Activated CD4-positive, alpha-beta memory T cell treated with anti-CD3 and anti-CD28 coated beads for 36 hours (primary cell): ENCODE results near the gene ALX4. TPM values are rescaled to one million over a fixed set of nuclear protein-coding genes. Genes with fewer than 3 reads are reported as not detected.

ENCODE experiments used
- CTCF ChIA-PET: fragments of 350-600 bp; sonication (Branson Sonifier 250); formaldehyde crosslinking; loops from one replicate; lab custom pipeline; 2021; ENCODE audit warnings: antibody characterized with exemption, inconsistent platforms; lab: Charles Lee
- POLR2A ChIA-PET: fragments of 350-600 bp; sonication (Branson Sonifier 250); formaldehyde crosslinking; loops from one replicate; lab custom pipeline; 2021; ENCODE audit warnings: antibody characterized with exemption; lab: Charles Lee
- DNase-seq: peaks from one replicate; pipeline ENCODE4 v3.0.0-alpha.2; 2020
- H3K27ac Mint-ChIP-seq: one replicate; pipeline ENCODE4 v1.8.0; 2021; ENCODE audit warnings: mixed read lengths
- H3K27me3 Mint-ChIP-seq: one replicate; pipeline ENCODE4 v1.8.0; 2021; ENCODE audit warnings: mixed read lengths
- H3K36me3 Mint-ChIP-seq: one replicate; pipeline ENCODE4 v1.8.0; 2021; ENCODE audit warnings: mixed read lengths
- H3K4me1 Mint-ChIP-seq: one replicate; pipeline ENCODE4 v1.8.0; 2021; ENCODE audit warnings: low read depth, mixed read lengths
- H3K4me3 Mint-ChIP-seq: one replicate; pipeline ENCODE4 v1.8.0; 2021; ENCODE audit warnings: mild to moderate bottlenecking, mixed read lengths
- H3K9me3 Mint-ChIP-seq: one replicate; pipeline ENCODE4 v1.8.0; 2021; ENCODE audit warnings: mixed read lengths
- intact Hi-C: fragments of 100-400 bp; cut with micrococcal nuclease; formaldehyde crosslinking; loops from one replicate; pipeline ENCODE4 v1.15.1; 2023
- total RNA-seq, 2 experiments: library from RNA; stranded (reverse); gene quantifications; one replicate each; pipeline ENCODE4 v1.2.3, GENCODE V29; 2021

ALX4 gene
- total RNA-seq, 2 experiments from 2014 or later = not detected

GRCh38 chr11:44267750-44268613 is 42.0 kb downstream of the ALX4 start:
- POLR2A ChIA-PET = no interaction called here
- Mint-ChIP-seq H3K9me3 (no peaks in the 10 kb centered on the region), H3K4me1 (no peaks in the 10 kb centered on the region), H3K4me3 (no peak overlapping the region), H3K36me3 (no peaks in the 10 kb centered on the region), H3K27ac (no peak overlapping the region), H3K27me3 (no peaks in the 10 kb centered on the region)
- DNase-seq = no peak
- intact Hi-C loops = no loop called here
- CTCF ChIA-PET = interaction anchor here (1.7 kb wide), 1 partner anchor 289 kb away, joined by 4 read pairs; no protein-coding TSS in a partner anchor

- CTCF ChIA-PET = interaction anchor here (0.7 to 1.7 kb wide), 3 partner anchors 252 to 669 kb away, joined by 3 to 4 read pairs (median 3); no protein-coding TSS in a partner anchor
- Mint-ChIP-seq H3K27ac (no peak overlapping the region), H3K9me3 (no peaks in the 10 kb centered on the region), H3K4me3 (no peak overlapping the region), H3K4me1 (no peaks in the 10 kb centered on the region), H3K36me3 (no peaks in the 10 kb centered on the region), H3K27me3 (no peaks in the 10 kb centered on the region)
- DNase-seq = no peak
- POLR2A ChIA-PET = no interaction called here
- intact Hi-C loops = no loop called here
Observed at GRCh38 chr11:44267006-44267749, 42.8 kb downstream of the ALX4 start.

- H3K9me3 Mint-ChIP-seq = no peaks in the 10 kb centered on the region
- no peaks in the 10 kb centered on the region for H3K36me3 Mint-ChIP-seq
- POLR2A ChIA-PET = no interaction called here
- no peak for DNase-seq
- H3K27ac Mint-ChIP-seq = no peak overlapping the region
- no peak overlapping the region for H3K4me3 Mint-ChIP-seq
- no peaks in the 10 kb centered on the region for H3K4me1 Mint-ChIP-seq
- CTCF ChIA-PET = interaction anchor here (0.7 to 1.7 kb wide), 3 partner anchors 253 to 670 kb away, joined by 3 to 4 read pairs (median 3); no protein-coding TSS in a partner anchor
- H3K27me3 Mint-ChIP-seq = no peaks in the 10 kb centered on the region
- intact Hi-C loops = no loop called here
Observed at GRCh38 chr11:44266056-44266780, 43.7 kb downstream of the ALX4 start.

GRCh38 chr11:44264761-44265160 is 45.2 kb downstream of the ALX4 start:
- ChIA-PET CTCF (no interaction called here), POLR2A (no interaction called here)
- Mint-ChIP-seq H3K27me3 (no peaks in the 10 kb centered on the region), H3K27ac (no peak overlapping the region), H3K36me3 (no peaks in the 10 kb centered on the region), H3K4me1 (no peaks in the 10 kb centered on the region), H3K9me3 (no peaks in the 10 kb centered on the region), H3K4me3 (no peak overlapping the region)
- intact Hi-C loops = no loop called here
- DNase-seq = no peak

GRCh38 chr11:44264438-44264749 is 45.5 kb downstream of the ALX4 start:
- Mint-ChIP-seq H3K4me1 (no peaks in the 10 kb centered on the region), H3K27me3 (no peaks in the 10 kb centered on the region), H3K4me3 (no peak overlapping the region), H3K27ac (no peak overlapping the region), H3K9me3 (no peaks in the 10 kb centered on the region), H3K36me3 (no peaks in the 10 kb centered on the region)
- no peak for DNase-seq
- ChIA-PET CTCF (no interaction called here), POLR2A (no interaction called here)
- intact Hi-C loops = no loop called here

GRCh38 chr11:44263738-44264437 is 46.1 kb downstream of the ALX4 start:
- ChIA-PET CTCF (no interaction called here), POLR2A (no interaction called here)
- H3K4me1 Mint-ChIP-seq = peaks cover 3% of the 10 kb centered on the region
- no peaks in the 10 kb centered on the region for H3K36me3 Mint-ChIP-seq
- H3K27me3 Mint-ChIP-seq = no peaks in the 10 kb centered on the region
- H3K4me3 Mint-ChIP-seq = no peak overlapping the region
- intact Hi-C loops = no loop called here
- no peak overlapping the region for H3K27ac Mint-ChIP-seq
- H3K9me3 Mint-ChIP-seq = no peaks in the 10 kb centered on the region
- DNase-seq = no peak

- POLR2A ChIA-PET = no interaction called here
- DNase-seq = no peak
- CTCF ChIA-PET = interaction anchor here (0.7 to 1.3 kb wide), 3 partner anchors 24 to 152 kb away, joined by 3 to 4 read pairs (median 3); no protein-coding TSS in a partner anchor
- H3K4me3 Mint-ChIP-seq = no peak overlapping the region
- H3K9me3 Mint-ChIP-seq = no peaks in the 10 kb centered on the region
- H3K27ac Mint-ChIP-seq = no peak overlapping the region
- no peaks in the 10 kb centered on the region for H3K36me3 Mint-ChIP-seq
- no peaks in the 10 kb centered on the region for H3K27me3 Mint-ChIP-seq
- intact Hi-C loops = no loop called here
- H3K4me1 Mint-ChIP-seq = peaks cover 21% of the 10 kb centered on the region
Observed at GRCh38 chr11:44261800-44262591, 47.9 kb downstream of the ALX4 start.

- H3K27ac Mint-ChIP-seq = no peak overlapping the region
- POLR2A ChIA-PET = no interaction called here
- H3K36me3 Mint-ChIP-seq = no peaks in the 10 kb centered on the region
- CTCF ChIA-PET = no interaction called here
- no peak overlapping the region for H3K4me3 Mint-ChIP-seq
- no peaks in the 10 kb centered on the region for H3K27me3 Mint-ChIP-seq
- intact Hi-C loops = no loop called here
- no peak for DNase-seq
- peaks cover 28% of the 10 kb centered on the region for H3K4me1 Mint-ChIP-seq
- H3K9me3 Mint-ChIP-seq = no peaks in the 10 kb centered on the region
Observed at GRCh38 chr11:44260081-44260480, 49.9 kb downstream of the ALX4 start.

GRCh38 chr11:44258839-44259420 is 51.0 kb downstream of the ALX4 start:
- intact Hi-C loops = no loop called here
- H3K27ac Mint-ChIP-seq = no peak overlapping the region
- ChIA-PET CTCF (no interaction called here), POLR2A (no interaction called here)
- no peak overlapping the region for H3K4me3 Mint-ChIP-seq
- H3K27me3 Mint-ChIP-seq = no peaks in the 10 kb centered on the region
- H3K9me3 Mint-ChIP-seq = peaks cover 3% of the 10 kb centered on the region
- no peaks in the 10 kb centered on the region for H3K36me3 Mint-ChIP-seq
- H3K4me1 Mint-ChIP-seq = peaks cover 28% of the 10 kb centered on the region
- no peak for DNase-seq

- Mint-ChIP-seq H3K9me3 (peaks cover 11% of the 10 kb centered on the region), H3K27me3 (no peaks in the 10 kb centered on the region), H3K4me1 (peaks cover 28% of the 10 kb centered on the region), H3K27ac (no peak overlapping the region), H3K4me3 (no peak overlapping the region), H3K36me3 (peaks cover 1% of the 10 kb centered on the region)
- intact Hi-C loops = no loop called here
- ChIA-PET CTCF (interaction anchor here (0.8 to 1.6 kb wide), 4 partner anchors 10 to 158 kb away, joined by 3 to 5 read pairs (median 3); no protein-coding TSS in a partner anchor), POLR2A (no interaction called here)
- no peak for DNase-seq
Observed at GRCh38 chr11:44258190-44258489, 51.8 kb downstream of the ALX4 start.
